ENCODE results near the gene KCNJ3. TPM values are rescaled to one million over a fixed set of nuclear protein-coding genes. Genes with fewer than 3 reads are reported as not detected.

KCNJ3 gene
- total RNA-seq, 4 donors from 2014 or later: not detected

DNA sequence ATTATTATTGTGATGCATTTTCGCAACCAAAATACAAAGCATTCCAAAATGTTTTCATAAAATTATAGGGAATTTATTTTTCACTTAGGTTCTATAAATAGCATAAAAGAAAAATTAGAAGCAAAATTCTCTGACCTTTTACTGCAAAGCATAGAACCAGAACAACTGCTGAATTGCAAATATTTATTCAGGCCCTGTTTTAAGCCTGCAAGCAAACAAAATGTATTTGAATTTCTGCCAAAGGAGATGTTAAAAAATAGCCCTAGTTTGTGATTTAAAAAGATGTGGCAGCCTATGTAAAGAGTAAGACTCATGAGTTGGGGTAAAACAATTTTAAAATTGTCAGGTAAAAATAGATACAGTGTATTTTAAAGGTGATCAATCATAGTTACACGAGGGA lies 138.1 kb downstream of the KCNJ3 start:
- TF ChIP-seq, protein P1, sequence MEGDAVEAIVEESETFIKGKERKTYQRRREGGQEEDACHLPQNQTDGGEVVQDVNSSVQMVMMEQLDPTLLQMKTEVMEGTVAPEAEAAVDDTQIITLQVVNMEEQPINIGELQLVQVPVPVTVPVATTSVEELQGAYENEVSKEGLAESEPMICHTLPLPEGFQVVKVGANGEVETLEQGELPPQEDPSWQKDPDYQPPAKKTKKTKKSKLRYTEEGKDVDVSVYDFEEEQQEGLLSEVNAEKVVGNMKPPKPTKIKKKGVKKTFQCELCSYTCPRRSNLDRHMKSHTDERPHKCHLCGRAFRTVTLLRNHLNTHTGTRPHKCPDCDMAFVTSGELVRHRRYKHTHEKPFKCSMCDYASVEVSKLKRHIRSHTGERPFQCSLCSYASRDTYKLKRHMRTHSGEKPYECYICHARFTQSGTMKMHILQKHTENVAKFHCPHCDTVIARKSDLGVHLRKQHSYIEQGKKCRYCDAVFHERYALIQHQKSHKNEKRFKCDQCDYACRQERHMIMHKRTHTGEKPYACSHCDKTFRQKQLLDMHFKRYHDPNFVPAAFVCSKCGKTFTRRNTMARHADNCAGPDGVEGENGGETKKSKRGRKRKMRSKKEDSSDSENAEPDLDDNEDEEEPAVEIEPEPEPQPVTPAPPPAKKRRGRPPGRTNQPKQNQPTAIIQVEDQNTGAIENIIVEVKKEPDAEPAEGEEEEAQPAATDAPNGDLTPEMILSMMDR (IDR thresholded peaks at IDR 0.05; ENCODE audit: low read depth): no peak

DNA sequence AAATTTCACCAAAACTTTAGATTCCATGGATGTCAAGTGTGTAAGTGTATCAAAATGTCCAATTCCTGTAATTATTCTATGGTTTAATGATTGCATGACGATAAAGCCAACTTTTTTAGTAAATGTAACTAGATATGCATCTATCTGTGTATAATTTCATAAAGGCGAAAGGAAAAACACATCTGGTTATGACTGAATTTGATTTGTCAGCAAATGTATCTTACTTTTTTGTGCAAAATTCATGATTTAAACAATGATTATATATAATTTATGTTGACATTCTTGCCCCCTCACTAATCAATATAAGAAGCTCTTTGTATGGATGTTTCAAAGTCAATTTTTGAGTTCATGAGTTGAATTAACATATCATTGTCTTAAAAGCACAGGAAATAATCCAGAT lies 138.5 kb downstream of the KCNJ3 start:
- TF ChIP-seq, protein P1 (IDR thresholded peaks at IDR 0.05; ENCODE audit: low read depth): no peak

DNA sequence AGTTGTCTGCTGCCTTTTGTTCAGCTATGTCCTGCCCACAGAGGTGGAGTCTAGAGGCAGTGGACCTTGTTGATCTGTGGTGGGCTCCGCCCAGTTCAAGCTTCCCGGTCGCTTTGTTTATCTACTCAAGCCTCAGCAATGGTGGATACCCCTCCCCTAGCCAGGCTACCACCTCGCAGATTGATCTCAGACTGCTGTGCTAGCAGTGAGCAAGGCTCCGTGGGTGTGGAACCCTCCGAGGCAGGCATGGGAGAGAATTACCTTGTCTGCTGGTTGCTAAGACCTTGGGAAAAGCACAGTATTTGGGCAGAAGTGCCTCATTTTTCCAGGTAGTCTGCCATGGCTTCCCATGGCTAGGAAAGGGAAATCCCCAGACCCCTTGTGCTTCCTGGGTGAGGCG lies 146.0 kb downstream of the KCNJ3 start:
- TF ChIP-seq, protein P1 (IDR thresholded peaks at IDR 0.05; ENCODE audit: low read depth): no peak

DNA sequence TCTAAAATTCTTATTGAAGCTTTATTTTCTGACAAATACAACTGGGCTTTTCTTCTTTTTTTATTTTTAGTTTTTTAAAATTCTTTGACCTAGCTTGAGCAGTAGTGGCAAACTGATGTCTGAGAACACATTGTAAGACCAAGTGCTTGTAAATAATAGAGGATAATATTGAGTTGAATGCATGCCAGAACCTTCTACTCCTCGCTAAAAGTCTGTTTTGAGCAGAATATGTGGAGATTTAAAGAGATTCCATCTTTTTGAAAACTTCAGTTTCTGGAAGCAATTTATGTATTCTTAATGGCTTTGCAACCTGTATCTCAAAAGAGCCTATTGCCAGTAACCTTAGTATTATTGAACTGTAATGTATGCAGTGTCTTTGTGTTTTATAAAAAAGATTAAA lies 148.3 kb downstream of the KCNJ3 start:
- TF ChIP-seq, protein P1 (IDR thresholded peaks at IDR 0.05; ENCODE audit: low read depth): no peak

DNA sequence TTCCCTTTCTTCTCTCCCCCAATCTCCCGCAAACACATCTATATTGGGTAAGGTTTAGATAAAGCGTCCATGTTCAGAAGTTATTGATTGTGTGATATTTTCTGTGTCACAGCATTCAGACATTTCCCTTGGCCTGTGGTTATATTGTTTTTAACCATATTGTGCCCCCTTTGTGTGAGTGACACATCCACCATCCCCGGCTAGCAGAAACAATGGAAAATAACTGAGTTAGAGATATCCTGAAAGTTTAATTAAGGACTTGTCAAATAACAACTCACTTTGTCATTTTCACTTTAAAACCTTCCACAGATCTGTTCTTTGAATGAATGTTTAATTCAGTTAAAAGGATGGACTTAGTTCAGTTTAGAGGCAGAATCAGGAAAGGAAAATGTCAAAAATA lies 151.0 kb downstream of the KCNJ3 start:
- TF ChIP-seq, protein P1 (IDR thresholded peaks at IDR 0.05; ENCODE audit: low read depth): no peak

DNA sequence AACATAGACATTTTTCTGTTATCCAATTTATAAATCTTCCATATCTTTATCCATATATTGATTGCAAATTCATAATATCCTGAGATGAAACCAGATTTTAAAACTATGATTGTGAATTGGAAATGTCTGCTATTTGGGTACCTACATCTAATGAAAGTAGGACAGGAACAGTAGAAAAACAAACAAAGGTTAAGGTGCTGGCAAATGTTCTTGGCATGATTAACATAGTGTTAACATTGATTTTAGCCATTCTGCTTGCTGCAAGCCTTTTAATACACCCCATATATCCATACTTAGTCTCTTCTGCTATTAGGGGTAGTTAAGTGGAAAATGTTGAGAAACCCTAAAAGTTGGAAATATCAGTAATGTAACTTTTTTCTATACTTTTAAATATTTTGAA lies 152.0 kb downstream of the KCNJ3 start:
- TF ChIP-seq, protein P1 (IDR thresholded peaks at IDR 0.05; ENCODE audit: low read depth): no peak

DNA sequence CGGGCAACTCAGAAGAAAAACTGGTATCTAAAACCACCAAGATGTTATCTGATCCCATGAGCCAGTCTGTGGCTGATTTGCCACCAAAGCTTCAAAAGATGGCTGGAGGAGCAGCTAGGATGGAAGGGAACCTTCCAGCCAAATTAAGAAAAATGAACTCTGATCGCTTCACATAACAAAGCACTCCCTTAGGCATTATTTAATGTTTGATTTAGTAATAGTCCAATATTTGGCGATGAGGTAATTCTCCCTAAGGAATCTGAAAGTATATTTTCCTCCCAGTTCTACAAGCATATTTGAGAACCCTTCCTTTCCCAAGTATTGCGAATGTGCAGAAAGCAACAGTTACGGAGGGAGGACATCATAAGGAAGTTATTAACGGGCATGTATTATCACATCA lies 156.6 kb downstream of the KCNJ3 start:
- TF ChIP-seq, protein P1 (IDR thresholded peaks at IDR 0.05; ENCODE audit: low read depth): no peak

Data from subcutaneous adipose tissue (tissue), 4 donors.